ENCODE data around the gene ENOPH1.
A peak's percentile ranks its signal among the peaks of the same experiment; 100 is the strongest.
"Not testable (repeated sequence)": the region's sequence is repeated elsewhere in the genome, so short reads cannot be mapped to it uniquely, and the experiment has no call there.

ENOPH1 gene

DNA sequence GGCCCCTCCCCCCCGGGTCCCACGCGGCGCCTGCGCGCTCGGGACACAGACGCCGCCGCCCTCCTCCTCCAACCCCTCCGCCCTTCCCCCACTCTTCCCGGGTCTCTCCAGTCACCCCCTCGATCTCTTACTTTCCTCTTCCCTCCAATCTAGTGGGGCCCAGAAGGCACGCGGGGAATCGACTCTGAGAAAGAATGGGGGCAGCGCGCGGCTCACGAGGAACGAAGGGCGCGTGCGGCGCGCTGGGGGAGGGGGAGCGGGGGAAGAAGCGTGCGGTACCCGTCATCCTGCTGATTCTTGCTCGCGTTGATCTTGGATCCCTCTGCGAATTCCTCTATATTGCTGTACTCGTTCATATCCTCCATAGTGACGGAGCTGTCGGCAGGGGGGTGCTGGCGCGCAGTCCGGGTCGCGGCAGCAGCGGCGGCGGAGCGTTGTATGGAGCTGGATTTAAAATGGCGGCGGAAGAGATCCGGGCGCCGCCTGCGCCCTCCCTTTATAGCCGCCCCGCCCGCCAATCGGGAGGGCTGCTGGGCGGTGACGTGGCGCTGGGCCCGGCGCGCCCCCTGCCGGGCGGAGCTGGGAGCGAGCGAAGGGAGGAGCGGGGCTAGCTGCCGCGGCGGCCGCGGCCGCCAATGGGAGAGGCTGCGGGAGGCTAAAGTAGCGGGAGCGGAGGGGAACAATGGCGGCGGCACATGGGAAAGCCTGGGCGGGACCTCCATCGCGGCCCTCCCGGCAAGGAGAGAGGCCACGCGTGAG is 1.2 kb upstream of the ENOPH1 start:
- DNase-seq (ENCODE audit: low spot score) = peak; percentile 93

- DNase-seq (ENCODE audit: low spot score) = no peak
Measured at GRCh38 chr4:82429728-82430192, 630 bp upstream of the ENOPH1 start.

DNA sequence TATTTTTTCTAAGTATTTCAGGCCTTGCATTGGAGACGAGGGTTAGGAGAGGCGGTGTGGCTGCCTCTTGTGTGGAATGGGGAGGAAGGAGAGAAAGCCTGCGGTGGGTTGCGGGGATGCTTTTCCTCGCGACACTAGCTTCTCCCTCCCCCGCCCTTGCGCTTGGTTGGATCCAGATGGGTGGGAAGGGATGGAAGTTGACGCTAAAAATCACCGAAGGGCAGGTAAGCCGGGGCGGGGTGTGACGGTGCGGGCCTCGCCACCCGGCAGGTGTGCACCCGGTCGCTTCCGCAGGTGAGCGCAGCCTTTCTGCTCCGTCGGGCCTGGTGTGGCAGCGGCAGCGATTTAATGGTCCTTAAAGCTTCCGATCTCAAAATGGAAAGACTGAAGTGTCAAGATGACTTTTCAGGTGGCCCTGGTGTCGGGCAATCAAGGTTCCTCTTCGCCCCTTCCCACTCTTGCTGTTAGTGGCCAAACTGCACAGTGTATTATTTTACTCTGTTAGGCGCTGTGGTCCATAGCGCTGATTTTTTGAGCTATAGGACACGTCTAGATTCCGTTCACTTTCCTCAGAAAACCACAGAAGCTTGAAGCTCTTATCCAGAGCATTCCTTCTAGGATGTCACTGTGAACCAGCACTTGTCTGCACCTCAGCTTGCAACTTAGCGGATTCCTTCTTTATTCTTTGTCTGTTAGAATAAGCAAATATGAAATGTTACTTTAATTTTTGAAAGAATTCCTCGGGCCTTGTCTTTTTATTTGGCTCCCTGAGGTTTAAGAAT is 765 bp downstream of the ENOPH1 start:
- DNase-seq (ENCODE audit: low spot score) = no peak

GRCh38 chr4:82431831-82432230 is 1.4 kb downstream of the ENOPH1 start:
- no peak for DNase-seq (ENCODE audit: low spot score)

DNA sequence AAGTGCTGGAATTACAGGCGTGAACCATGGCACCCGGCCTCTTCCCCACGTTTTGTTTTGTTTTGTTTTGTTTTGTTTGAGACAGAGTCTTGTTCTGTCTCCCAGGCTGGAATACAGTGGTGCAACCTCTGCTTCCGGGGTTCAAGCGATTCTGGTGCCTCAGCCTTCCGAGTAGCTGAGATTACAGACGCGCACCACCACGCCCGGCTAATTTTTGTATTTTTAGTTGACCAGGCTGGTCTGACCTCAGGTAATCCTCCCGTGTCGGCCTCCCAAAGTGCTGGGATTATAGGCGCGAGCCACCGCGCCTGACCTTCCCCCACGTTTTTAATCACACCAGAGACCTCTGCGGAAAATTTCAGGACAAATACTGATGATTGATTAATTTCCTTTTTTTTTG is 2.2 kb downstream of the ENOPH1 start:
- no peak for DNase-seq (ENCODE audit: low spot score)

DNA sequence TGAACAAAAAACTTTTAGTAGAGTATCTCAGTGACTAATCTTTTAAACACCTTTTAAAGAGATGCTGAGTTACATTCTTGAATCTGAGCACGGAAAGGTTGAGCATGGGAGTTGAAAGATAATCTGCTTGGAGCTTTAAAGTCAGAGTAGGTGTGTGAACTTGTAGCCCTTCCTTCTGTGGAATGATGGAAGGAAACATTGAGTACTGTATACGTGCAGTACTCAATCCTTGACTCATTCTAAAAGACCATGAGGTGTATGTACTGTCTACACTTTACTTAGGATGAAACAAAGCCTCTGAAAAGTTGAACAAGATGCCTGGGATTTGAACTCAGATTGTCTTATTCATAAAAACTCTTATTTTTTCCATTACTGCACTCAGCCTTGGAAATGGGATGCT is 3.4 kb downstream of the ENOPH1 start:
- no peak for DNase-seq (ENCODE audit: low spot score)

- DNase-seq (ENCODE audit: low spot score) = no peak
Measured at GRCh38 chr4:82434949-82435348, 4.6 kb downstream of the ENOPH1 start.

- DNase-seq (ENCODE audit: low spot score) = no peak
Measured at GRCh38 chr4:82436130-82436529, 5.7 kb downstream of the ENOPH1 start.

- no peak for DNase-seq (ENCODE audit: low spot score)
Measured at GRCh38 chr4:82436780-82437179, 6.4 kb downstream of the ENOPH1 start.

DNA sequence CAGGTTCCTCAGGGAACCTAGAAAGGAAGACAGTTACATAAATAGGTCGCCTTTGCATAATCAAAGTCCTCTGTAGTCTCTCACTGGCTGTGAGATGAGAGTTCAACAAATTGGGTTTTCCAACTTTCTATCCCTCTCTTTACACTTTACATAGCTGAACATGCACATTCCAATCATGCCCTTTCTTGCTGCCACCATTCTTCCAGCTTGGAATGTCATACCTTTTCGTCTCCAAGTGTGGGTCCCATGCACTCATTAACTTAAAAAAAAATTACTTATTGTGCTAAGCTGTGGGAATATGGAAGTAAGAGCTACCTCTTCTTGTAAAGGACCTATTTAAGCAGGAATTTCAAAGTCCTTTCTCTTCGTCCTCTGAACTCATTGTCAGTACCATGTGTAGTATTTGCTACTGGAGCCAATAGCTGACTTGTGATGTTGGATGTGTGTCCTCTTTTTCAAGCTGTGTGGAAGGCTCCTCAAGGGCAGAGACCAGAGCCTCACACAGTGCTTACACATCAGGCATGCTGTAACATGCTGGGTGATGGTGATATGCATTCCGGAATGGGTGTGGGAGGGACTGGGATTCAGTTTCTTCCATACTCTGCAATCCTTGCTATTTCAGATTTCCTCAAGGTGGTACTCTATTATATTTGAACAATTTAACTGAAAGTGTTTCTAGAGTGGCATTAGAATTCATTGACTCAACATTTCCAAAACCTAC is 7.1 kb downstream of the ENOPH1 start:
- DNase-seq (ENCODE audit: low spot score) = no peak

DNA sequence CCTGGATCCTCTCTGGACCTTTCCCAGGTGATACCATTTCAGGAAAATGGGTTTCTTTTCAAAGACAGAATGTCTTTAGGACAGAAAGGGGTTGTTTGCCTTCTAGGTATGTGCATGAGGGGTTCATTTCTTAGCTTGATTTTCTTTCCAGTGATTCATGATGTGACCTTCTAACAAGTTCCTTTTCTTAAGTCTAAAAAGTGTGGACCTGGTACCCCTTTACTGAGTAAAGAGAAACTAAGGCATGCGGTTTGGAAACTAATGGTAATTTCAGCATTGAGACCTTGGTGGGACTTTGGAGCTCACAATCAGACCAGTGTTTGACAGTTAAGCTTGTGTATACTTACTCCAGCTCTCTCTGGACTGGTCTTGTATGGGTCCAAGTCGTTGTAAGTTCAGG is 8.7 kb downstream of the ENOPH1 start:
- no peak for DNase-seq (ENCODE audit: low spot score)

DNA sequence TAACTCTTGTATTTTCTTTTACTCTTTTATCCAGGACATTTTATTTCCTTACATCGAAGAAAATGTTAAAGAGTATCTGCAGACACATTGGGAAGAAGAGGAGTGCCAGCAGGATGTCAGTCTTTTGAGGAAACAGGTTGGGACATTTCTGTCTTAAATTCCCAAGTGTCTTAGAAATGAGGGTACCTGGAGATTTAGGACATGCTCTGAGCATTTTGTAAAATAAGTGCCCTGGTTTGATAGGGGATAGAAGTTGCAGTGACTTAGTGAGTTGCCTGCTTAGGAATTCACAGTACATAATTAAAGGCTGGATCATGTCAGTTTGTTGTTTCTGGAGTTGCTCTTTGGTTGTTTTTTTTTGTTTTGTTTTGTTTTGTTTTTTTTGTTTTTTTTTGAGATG is 17.5 kb downstream of the ENOPH1 start:
- no peak for DNase-seq (ENCODE audit: low spot score)

DNA sequence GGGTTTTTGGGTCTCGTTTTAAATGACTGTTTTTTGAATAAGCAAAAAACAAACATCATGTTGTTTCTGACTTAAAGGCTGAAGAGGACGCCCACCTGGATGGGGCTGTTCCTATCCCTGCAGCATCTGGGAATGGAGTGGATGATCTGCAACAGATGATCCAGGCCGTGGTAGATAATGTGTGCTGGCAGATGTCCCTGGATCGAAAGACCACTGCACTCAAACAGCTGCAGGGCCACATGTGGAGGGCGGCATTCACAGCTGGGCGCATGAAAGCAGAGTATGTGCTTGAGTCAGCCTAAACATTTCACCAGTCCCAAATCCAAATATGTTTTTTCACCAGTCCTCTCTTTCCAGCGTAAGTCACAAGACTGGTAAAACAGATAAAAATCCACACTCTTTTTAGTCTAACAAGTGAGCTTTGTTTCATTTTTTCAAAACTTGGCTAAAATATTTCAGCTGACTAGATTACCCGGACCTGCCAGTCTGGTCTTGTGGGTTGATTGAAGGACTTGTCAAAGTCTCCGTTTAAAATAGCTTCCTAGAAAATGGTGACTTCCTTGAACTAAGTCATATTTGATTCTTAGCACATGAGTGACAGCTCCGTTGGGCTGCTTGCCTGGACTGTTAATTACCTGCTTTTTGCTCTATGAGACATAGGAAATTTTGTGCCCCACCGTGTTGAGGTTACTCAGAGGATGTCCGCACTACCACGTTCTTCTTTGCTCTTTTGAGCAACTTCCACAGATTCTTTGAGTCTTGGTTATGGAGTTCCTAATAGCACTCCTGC is 20.8 kb downstream of the ENOPH1 start:
- DNase-seq (ENCODE audit: low spot score) = no peak

- DNase-seq (ENCODE audit: low spot score) = no peak
Measured at GRCh38 chr4:82452026-82452425, 21.6 kb downstream of the ENOPH1 start.

DNA sequence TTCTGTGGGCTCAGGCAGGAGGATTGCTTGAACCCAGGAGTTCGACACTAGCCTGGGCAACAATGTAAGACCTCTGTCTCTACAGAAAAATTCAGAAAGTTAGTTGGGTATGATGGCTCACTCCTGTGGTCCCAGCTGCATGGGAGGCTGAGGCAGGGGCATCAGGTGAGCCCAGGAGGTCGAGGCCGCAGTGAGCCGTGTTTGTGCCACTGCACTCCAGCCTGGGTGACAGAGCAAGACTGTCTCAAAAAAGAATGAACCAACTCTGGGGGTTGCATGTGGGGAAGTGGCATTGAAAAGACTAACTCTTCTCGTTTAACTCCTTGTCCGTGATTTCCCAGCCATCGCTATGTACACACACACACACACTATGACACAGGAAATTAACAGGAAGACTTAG is 26.9 kb downstream of the ENOPH1 start:
- no peak for DNase-seq (ENCODE audit: low spot score)

DNA sequence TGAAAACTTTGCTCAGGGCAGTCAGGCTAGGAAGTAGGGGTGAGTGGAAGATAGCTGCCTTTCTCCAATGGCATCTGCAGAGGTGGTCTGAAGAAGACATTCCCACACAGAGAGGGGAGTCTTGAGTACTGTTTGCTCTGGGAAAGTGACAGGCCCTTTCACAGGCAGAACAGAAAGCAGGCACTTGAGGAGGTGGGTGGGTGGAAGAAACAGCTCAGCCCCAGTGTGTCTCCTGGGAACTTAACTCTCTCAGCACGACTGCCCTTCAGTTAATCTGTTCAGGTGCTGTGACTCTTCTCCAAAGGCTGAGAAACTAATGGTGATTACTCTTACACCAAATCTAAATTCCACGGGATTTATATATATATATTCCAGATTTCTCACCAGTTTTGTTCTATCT is 28.3 kb downstream of the ENOPH1 start:
- DNase-seq (ENCODE audit: low spot score) = no peak

GRCh38 chr4:82461710-82462109 is 31.3 kb downstream of the ENOPH1 start:
- no peak for DNase-seq (ENCODE audit: low spot score)

- peak; percentile 85 for DNase-seq (ENCODE audit: low spot score)
Measured at GRCh38 chr4:82462415-82462831, 32.0 kb downstream of the ENOPH1 start.

DNA sequence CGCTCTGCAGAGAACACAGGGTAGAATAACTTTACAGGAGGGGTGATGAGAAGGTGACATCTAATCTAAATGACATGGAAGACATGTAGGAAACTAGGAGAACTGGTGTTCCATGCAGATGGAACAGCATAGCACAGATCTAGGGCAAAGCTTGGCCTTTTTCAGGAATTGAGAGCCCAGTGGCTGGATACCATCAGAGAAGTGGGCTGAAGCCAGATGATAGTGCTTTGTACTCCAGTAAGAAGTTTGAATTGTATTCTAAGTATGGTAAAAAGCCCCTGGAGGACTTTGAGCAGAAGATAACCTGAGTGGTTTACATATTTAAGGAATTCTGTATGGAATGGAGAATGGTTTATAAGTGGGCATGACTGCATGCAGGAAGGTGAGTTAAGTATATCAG is 32.8 kb downstream of the ENOPH1 start:
- DNase-seq (ENCODE audit: low spot score) = no peak

DNA sequence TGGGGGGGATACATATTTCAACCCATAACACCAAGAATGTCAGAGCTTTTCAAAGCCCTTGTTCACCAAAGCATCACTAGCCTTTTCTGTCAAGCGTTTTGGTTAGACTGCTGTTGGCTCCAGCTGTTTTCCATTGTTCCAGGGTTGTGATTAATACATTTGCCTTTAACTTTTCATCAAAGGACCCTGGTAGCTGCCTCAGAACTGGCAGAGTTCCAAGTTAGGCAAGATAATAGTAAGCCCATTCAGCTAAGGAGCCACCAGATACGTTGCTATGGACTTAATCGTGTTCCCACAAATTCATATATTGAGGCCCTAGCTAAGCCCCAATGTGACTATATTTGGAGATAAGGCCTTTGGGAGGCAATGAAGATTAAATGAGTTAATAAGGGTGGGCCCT is 37.1 kb downstream of the ENOPH1 start:
- DNase-seq (ENCODE audit: low spot score) = no peak

- no peak for DNase-seq (ENCODE audit: low spot score)
Measured at GRCh38 chr4:82469791-82470345, 39.5 kb downstream of the ENOPH1 start.

DNA sequence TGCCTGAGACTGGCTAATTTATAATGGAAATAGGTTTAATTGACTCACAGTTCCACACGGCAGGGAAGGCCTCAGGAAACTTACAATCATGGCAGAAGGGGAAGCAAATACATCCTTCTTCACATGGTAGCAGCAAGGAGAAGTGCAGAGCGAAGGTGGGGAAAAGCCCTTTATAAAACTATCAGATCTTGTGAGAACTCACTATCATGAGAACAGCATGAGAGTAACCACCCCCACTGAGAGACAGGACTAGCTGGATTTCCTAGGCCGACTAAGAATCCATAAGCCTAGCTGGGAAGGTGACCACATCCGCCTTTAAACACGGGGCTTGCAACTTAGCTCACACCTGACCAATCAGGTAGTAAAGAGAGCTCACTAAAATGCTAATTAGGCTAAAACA is 42.7 kb downstream of the ENOPH1 start:
- DNase-seq (ENCODE audit: low spot score) = not testable (repeated sequence)

All from activated CD4-positive, alpha-beta T cell treated with anti-CD3 and anti-CD28 coated beads, Interleukin-2, Interleukin-4, amounts not matched to agents 100 ng/mL and 50 ng/mL, durations not matched to agents 16 hours and 8 hours (primary cell).